ENCODE data around the gene SLC35E3. TPM values are rescaled to one million over a fixed set of nuclear protein-coding genes. Genes with fewer than 3 reads are reported as not detected.
"Not testable (repeated sequence)": the region's sequence is repeated elsewhere in the genome, so short reads cannot be mapped to it uniquely, and the experiment has no call there.

Gene SLC35E3
- total RNA-seq, 2 donors from 2014 or later = 5.6 to 6.8 TPM

DNA sequence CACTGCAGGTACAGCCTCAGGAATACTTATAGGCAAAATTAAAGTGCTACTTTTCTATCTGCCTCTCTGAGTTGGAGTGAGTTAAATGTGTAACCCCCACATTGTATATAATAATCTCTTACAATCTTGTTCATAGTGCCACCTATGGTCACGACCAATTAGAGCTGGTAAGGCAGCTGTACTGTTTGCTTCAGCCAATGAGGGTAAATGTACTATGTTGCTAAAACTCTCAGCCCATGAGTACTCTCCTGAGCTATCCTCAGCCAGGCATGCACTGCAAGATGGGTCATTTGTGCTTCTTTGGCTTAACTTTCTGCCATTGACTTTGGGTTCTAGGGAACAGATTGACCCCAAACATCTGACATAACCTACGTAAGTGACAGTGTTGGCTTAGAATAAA is 47.0 kb downstream of the SLC35E3 start:
- no peak overlapping the region for H3K4me3 Mint-ChIP-seq
- H3K36me3 Mint-ChIP-seq (ENCODE audit: insufficient read depth in 2 of 2) = no peaks in the 10 kb centered on the region
- ATAC-seq (replicated peaks in 1 of 2) = peak; percentile 87 to 94
- DNase-seq = peak; percentile 16 to 39
- H3K9me3 Mint-ChIP-seq = no peaks in the 10 kb centered on the region
- H3K4me1 Mint-ChIP-seq (ENCODE audit: low read depth) = peaks cover 5% of the 10 kb centered on the region
- no peaks in the 10 kb centered on the region for H3K27me3 Mint-ChIP-seq (ENCODE audit: low read depth)
- H3K27ac Mint-ChIP-seq = no peak overlapping the region

- Mint-ChIP-seq H3K4me1 (ENCODE audit: low read depth) (peaks cover 5% of the 10 kb centered on the region), H3K36me3 (ENCODE audit: insufficient read depth in 2 of 2) (no peaks in the 10 kb centered on the region), H3K27me3 (ENCODE audit: low read depth) (no peaks in the 10 kb centered on the region), H3K27ac (no peak overlapping the region), H3K9me3 (no peaks in the 10 kb centered on the region), H3K4me3 (no peak overlapping the region)
- DNase-seq = no peak
- peak in 1 of 2 donors; percentile 34 for ATAC-seq (replicated peaks in 1 of 2)
These were observed 47.5 kb downstream of the SLC35E3 start for GRCh38 chr12:68793436-68793835.

GRCh38 chr12:68793975-68794652 is 48.1 kb downstream of the SLC35E3 start:
- H3K27me3 Mint-ChIP-seq (ENCODE audit: low read depth) = no peaks in the 10 kb centered on the region
- H3K36me3 Mint-ChIP-seq (ENCODE audit: insufficient read depth in 2 of 2) = no peaks in the 10 kb centered on the region
- no peak overlapping the region for H3K4me3 Mint-ChIP-seq
- DNase-seq (no peak), ATAC-seq (replicated peaks in 1 of 2) (no peak)
- H3K27ac Mint-ChIP-seq = no peak overlapping the region
- H3K9me3 Mint-ChIP-seq = no peaks in the 10 kb centered on the region
- peaks cover 5% of the 10 kb centered on the region for H3K4me1 Mint-ChIP-seq (ENCODE audit: low read depth)

DNA sequence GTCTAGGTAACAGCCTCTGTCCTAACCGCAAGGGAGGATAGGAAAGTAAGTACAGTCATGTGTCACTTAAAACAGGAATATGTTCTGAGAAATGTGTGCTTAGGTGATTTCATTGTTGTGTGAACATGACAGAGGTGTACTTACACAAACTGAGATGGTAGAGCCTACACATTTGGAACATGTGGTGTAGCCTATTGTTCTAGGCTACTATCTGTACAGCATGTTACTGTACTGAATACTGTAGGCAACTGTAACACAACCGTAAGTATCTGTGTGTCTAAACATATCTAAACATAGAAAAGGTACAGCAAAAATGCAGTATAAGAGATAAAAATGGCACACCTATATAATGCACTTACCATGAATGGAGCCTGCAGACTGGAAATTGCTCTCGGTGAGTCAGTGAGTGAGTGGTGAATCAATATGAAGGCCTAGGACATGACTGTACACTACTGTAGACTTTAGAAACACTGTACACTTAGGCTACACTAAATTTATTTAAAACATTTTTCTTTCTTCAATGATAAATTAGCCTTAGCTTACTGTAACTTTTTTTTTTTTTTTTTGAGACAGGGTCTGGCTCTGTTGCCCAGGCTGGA is 48.8 kb downstream of the SLC35E3 start:
- Mint-ChIP-seq H3K9me3 (no peaks in the 10 kb centered on the region), H3K4me3 (no peak overlapping the region), H3K36me3 (ENCODE audit: insufficient read depth in 2 of 2) (no peaks in the 10 kb centered on the region), H3K27ac (no peak overlapping the region), H3K4me1 (ENCODE audit: low read depth) (peaks cover 5% of the 10 kb centered on the region), H3K27me3 (ENCODE audit: low read depth) (no peaks in the 10 kb centered on the region)
- DNase-seq (no peak), ATAC-seq (replicated peaks in 1 of 2) (peak; percentile 45 to 69)

- H3K9me3 Mint-ChIP-seq = no peaks in the 10 kb centered on the region
- H3K27me3 Mint-ChIP-seq (ENCODE audit: low read depth) = no peaks in the 10 kb centered on the region
- H3K4me3 Mint-ChIP-seq = no peak overlapping the region
- ATAC-seq (replicated peaks in 1 of 2) (no peak), DNase-seq (no peak)
- H3K4me1 Mint-ChIP-seq (ENCODE audit: low read depth) = peaks cover 5% of the 10 kb centered on the region
- no peaks in the 10 kb centered on the region for H3K36me3 Mint-ChIP-seq (ENCODE audit: insufficient read depth in 2 of 2)
- no peak overlapping the region for H3K27ac Mint-ChIP-seq
These were observed 50.4 kb downstream of the SLC35E3 start for GRCh38 chr12:68796399-68796798.

DNA sequence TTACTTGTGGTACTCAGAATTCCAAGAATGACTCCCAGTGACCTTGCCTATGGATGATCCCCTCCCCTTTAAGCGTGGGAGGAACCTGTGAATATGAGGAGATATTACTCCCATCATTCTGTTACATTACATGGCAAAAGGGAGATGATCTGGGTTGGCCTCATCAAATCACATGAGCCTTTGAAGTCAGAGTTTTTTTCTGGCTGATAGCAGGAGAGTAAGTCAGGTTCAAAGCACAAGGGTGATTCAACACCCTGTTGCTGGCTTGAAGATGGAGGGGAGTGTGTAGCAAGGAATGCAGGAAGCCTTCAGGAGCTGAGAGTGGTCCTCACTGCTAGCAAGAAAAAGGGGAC is 52.9 kb downstream of the SLC35E3 start:
- Mint-ChIP-seq H3K9me3 (no peaks in the 10 kb centered on the region), H3K27ac (no peak overlapping the region), H3K4me3 (no peak overlapping the region), H3K4me1 (ENCODE audit: low read depth) (no peaks in the 10 kb centered on the region), H3K27me3 (ENCODE audit: low read depth) (no peaks in the 10 kb centered on the region), H3K36me3 (ENCODE audit: insufficient read depth in 2 of 2) (no peaks in the 10 kb centered on the region)
- no peak for DNase-seq
- ATAC-seq (replicated peaks in 1 of 2) = no peak

- DNase-seq = no peak
- Mint-ChIP-seq H3K4me1 (ENCODE audit: low read depth) (no peaks in the 10 kb centered on the region), H3K27me3 (ENCODE audit: low read depth) (no peaks in the 10 kb centered on the region), H3K9me3 (no peaks in the 10 kb centered on the region), H3K4me3 (no peak overlapping the region), H3K27ac (no peak overlapping the region), H3K36me3 (ENCODE audit: insufficient read depth in 2 of 2) (no peaks in the 10 kb centered on the region)
- no peak for ATAC-seq (replicated peaks in 1 of 2)
These were observed 54.3 kb downstream of the SLC35E3 start for GRCh38 chr12:68800294-68800693.

GRCh38 chr12:68801124-68801523 is 55.1 kb downstream of the SLC35E3 start:
- not testable (repeated sequence) for H3K36me3 Mint-ChIP-seq (ENCODE audit: insufficient read depth in 2 of 2); H3K4me1 Mint-ChIP-seq (ENCODE audit: low read depth); H3K9me3 Mint-ChIP-seq; DNase-seq; ATAC-seq (replicated peaks in 1 of 2); H3K4me3 Mint-ChIP-seq; H3K27ac Mint-ChIP-seq; H3K27me3 Mint-ChIP-seq (ENCODE audit: low read depth)

- not testable (repeated sequence) for H3K27me3 Mint-ChIP-seq (ENCODE audit: low read depth); DNase-seq; H3K4me3 Mint-ChIP-seq; H3K36me3 Mint-ChIP-seq (ENCODE audit: insufficient read depth in 2 of 2); H3K9me3 Mint-ChIP-seq; ATAC-seq (replicated peaks in 1 of 2); H3K4me1 Mint-ChIP-seq (ENCODE audit: low read depth); H3K27ac Mint-ChIP-seq
These were observed 56.4 kb downstream of the SLC35E3 start for GRCh38 chr12:68802372-68802745.

DNA sequence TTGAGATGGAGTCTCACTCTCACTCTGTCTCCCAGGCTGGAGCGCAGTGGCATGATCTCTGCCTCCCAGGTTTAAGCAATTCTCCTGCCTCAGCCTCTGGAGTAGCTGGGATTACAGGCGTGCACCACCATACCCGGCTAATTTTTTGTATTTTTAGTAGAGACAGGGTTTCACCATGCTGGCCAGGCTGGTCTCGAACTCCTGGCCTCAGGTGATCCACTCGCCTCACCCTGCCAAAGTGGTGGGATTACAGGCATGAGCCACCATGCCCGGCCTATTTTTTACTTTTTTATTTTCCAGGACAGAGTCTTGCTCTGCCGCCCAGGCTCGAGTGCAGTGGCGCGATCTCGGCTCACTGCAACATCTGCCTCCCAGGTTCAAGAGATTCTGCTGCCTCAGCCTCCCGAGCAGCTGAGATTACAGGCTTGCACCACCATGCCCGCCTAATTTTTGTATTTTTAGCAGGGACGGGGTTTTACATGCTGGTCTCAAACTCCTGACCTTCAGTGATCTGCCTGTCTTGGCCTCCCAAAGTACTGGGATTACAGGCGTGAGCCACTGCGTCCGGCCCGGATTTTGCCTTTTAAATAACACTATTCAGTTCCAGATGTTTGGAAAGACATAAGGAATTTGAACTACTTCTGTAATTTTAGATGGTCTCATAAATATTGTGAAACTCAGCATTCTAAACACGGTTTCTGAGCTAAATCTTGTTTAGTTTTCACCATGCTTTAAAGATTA is 57.1 kb downstream of the SLC35E3 start:
- not testable (repeated sequence) for H3K27ac Mint-ChIP-seq; DNase-seq; H3K9me3 Mint-ChIP-seq; H3K27me3 Mint-ChIP-seq (ENCODE audit: low read depth); H3K36me3 Mint-ChIP-seq (ENCODE audit: insufficient read depth in 2 of 2); ATAC-seq (replicated peaks in 1 of 2); H3K4me3 Mint-ChIP-seq
- peaks cover 12% of the 10 kb centered on the region for H3K4me1 Mint-ChIP-seq (ENCODE audit: low read depth)

- Mint-ChIP-seq H3K27ac (no peak overlapping the region), H3K27me3 (ENCODE audit: low read depth) (no peaks in the 10 kb centered on the region), H3K36me3 (ENCODE audit: insufficient read depth in 2 of 2) (peaks cover 4 to 7% of the 10 kb centered on the region in 2 donors), H3K4me3 (no peak overlapping the region), H3K4me1 (ENCODE audit: low read depth) (peaks cover 12% of the 10 kb centered on the region), H3K9me3 (no peaks in the 10 kb centered on the region)
- DNase-seq = no peak
- ATAC-seq (replicated peaks in 1 of 2) = no peak
These were observed 58.1 kb downstream of the SLC35E3 start for GRCh38 chr12:68803948-68804656.

- Mint-ChIP-seq H3K9me3 (no peaks in the 10 kb centered on the region), H3K27me3 (ENCODE audit: low read depth) (no peaks in the 10 kb centered on the region), H3K4me3 (no peak overlapping the region), H3K36me3 (ENCODE audit: insufficient read depth in 2 of 2) (peaks cover 4 to 14% of the 10 kb centered on the region in 2 donors), H3K27ac (no peak overlapping the region), H3K4me1 (ENCODE audit: low read depth) (peaks cover 12% of the 10 kb centered on the region)
- DNase-seq (no peak), ATAC-seq (replicated peaks in 1 of 2) (no peak)
These were observed 58.9 kb downstream of the SLC35E3 start for GRCh38 chr12:68804657-68805591.
